ENCODE results near the gene LRP1B.

LRP1B gene

DNA sequence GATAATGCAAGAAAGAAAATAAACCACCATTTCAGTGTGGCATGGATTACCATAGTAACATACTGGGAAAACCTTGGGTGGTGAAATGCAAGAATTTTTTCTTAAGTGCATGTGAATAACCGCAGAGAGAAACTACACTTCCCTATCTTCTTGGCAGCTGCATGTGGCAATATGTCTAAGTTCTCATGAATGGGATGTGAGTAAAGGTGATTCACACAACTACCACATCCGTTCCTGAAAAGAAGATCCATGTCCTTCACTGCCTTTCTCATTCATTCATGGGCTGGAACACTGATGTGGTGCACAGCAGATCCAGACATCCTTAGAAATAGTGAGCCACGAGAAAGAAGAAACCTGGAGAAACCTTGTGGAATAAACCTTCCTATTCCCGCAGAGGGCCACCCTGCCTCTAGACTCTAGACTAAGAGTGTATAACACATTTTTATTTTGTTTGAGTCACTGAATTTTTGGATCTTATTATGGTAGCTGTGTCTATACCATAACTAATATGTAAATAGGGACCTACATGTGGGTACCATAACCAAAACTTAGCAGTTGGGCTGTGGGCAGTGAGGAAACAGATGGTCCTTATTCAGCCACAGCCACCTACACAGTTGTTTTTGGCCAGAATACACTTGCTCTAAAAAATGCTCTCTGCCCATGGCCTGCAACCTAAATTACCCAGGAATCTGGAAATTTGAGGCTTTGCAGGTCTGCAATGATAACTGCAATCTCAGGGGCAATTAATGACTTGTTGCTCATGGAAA lies 573.3 kb downstream of the LRP1B start:
- DNase-seq = no peak

- DNase-seq = no peak
Observed at GRCh38 chr2:141555876-141556470, 574.8 kb downstream of the LRP1B start.

GRCh38 chr2:141554810-141555209 lies 576.0 kb downstream of the LRP1B start:
- no peak for DNase-seq

DNA sequence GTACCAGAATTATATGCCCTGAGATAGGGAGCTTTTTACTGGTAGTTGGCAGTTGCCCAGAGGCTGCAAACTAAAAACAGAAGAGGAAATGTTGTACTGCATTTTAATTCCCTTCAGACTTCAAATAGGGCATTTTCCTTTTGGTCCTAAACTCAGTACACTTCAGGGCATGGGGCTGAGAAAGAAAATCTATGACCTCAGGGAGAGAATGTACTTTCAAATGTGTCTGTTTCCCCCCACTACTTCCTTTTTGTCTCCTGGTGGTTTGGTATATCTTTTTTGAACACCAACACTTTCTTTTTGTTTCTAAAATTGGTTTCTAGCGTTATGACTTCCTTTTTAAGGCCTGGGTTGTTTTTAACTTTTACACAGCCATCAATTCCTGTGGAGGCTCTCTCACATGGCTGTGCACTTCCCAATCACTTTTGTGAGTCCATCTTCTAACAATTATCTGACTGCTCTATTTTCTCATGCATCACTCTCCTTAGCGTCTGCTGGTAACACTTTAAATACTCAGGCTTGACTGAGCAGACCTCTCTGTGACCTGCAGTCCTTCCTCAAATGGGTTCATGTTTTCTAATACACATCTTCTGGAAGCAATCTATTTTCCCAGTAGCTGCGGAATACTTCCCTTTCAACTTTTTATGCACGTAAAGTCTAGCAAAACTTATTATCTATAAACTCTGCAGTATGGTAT lies 596.0 kb downstream of the LRP1B start:
- DNase-seq = no peak

- DNase-seq = no peak
Observed at GRCh38 chr2:141529659-141530058, 601.2 kb downstream of the LRP1B start.

DNA sequence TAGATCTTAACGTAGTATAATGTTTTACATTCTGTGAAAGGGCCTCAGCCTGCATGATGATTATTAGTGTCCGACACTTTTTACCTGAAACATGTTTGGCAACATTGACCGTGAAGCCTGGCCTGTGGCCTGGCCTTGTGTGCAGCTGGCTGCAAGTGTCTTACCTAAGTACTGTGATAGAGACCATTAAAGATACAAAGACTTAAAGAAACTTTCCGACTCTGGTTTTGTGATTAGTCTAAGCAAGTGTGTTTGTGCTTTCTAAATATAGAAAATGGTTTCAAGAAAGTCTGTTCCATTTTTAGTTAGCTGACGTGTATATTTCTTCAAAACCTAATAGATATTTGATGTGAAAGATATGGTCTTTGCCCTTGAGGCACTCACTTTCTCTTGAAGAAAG lies 601.8 kb downstream of the LRP1B start:
- no peak for DNase-seq

DNA sequence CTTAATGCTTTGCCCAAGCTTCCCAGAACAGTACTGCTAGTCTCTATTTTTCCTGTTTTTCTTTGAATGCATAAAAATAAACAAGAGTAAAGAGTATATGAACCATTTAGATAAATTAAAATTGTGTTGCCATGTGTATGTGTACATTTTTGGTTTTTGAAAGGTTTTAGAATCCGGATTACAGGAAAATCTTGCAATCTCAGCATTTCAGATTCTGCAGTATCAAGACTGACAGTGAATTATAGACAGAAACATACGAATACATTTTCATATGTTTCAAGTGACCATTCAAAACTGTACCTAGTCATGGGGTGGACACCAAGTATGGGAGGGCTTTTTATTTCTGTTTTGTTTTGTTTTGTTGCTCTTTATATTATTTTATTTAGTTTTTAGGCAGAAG lies 604.1 kb downstream of the LRP1B start:
- no peak for DNase-seq

DNA sequence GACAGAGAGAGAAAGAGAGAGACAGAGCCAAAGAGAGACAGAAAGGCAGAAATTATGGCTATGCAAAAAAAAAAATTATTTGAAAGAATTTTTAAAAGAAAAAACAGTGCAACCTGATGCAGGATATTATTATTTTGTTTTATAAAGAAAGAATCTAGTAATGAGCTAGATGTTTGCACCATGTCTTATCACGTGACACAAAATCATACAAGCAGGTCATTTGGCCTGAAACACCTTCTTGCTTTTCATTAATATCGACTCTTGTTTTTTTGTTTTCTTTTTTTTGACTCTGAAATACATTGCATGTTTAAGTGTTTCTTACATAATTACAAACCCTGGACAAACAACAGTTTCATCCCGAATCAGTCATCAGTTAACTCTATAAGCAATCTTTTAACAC lies 606.0 kb downstream of the LRP1B start:
- DNase-seq = no peak

DNA sequence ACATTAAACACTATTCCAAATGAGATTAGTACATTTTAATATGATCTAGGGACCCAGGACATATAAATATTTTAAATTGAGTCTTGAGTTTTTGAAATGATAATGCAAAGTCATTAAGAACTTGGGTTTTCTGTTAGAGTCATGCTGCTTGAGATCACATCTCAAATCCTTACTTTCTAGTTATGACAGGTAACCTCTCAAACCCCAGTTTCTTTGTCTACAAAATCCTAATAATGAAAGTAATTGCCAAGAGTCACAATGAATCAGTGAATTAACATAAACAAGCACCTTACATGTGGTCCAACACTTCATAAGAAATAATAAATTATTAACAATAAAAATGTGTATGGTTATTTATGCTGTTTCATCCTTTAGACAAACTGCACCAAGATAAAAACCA lies 607.6 kb downstream of the LRP1B start:
- no peak for DNase-seq

GRCh38 chr2:141522702-141523101 lies 608.1 kb downstream of the LRP1B start:
- DNase-seq = no peak

- no peak for DNase-seq
Observed at GRCh38 chr2:141522048-141522447, 608.8 kb downstream of the LRP1B start.

DNA sequence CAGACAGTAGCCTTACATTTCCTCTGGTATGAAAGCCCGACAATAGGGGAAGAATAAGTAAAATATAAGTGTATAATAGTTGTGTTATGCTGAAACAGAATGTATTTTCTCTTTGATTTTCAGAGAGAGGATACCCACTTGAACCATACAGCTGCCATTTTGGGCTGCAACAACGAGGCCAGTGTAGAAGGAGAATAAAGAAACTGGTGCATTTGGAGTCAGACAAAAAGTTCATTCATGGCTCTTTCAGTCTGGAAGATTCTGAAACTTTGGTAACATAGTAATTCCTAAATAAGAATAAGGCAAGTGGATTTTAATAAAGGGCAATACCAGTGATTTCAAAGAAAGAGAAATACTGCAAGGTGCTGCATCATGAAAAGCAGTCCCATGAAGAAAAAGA lies 610.9 kb downstream of the LRP1B start:
- DNase-seq = no peak

DNA sequence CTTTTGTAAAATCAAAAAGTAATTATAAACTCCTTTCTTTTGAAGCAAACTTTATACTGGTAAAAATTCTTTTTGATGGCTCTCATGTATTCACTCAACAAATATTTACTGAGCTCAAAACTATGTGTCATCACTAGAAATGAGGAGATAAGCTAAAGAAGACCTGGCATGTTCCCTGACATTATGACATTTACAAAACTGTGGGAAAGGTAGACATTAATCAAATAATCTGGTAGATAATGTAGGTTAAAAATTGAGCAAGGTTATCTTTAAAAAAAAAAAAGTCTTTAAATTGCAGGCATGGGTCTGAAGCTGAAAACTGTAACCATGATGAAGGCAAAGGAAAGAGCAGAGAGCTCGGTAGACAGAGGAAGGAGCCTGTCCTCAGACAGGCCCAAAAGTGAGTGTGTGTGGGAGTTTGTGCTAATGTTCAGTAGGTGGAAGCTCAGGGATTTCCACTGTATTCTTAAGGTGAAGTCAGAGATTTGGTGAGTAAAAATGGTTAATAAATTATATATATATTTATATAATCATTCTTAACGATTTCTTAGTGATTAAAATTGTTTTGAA lies 612.9 kb downstream of the LRP1B start:
- DNase-seq = no peak

- DNase-seq = no peak
Observed at GRCh38 chr2:141517180-141517851, 613.5 kb downstream of the LRP1B start.

DNA sequence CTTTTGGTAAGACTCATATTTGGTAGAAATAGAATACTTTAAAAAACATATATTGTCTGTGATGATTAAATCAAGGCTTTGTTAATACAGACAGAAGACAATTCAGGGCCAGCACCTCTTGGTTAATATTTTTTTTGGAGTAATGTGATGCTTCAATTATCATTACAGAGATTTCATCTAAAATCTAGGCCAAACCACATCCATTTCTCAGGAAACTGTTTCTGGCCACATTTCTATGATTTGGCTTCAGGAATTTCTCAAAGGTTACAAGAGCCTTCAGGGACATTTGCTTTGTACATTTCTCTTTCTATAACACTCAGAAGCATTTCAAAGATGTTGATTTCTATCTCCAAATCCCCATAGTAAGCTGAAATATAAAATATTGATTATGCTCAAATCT lies 614.9 kb downstream of the LRP1B start:
- DNase-seq = no peak

- no peak for DNase-seq
Observed at GRCh38 chr2:141513853-141514252, 617.0 kb downstream of the LRP1B start.

- DNase-seq = no peak
Observed at GRCh38 chr2:141508806-141509595, 621.8 kb downstream of the LRP1B start.

GRCh38 chr2:141508086-141508752 lies 622.6 kb downstream of the LRP1B start:
- DNase-seq = no peak

DNA sequence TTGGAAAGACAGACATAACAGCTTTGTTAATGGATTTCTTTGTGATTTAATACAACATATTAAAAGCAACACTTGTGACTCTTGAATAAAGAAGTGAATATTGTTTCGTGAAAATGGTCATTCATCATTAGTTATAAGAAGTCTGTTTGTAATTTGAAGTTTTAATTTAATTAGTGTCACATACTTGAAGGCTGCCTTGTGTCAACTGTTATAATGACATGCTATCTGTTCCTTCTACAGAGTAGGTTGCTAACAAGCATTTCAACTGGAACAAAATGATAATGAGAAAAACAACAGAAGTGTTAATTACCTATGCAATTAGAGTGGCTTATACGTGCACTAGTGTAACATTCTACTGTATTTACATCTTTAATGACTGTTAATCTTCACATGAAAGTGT lies 624.7 kb downstream of the LRP1B start:
- DNase-seq = no peak

DNA sequence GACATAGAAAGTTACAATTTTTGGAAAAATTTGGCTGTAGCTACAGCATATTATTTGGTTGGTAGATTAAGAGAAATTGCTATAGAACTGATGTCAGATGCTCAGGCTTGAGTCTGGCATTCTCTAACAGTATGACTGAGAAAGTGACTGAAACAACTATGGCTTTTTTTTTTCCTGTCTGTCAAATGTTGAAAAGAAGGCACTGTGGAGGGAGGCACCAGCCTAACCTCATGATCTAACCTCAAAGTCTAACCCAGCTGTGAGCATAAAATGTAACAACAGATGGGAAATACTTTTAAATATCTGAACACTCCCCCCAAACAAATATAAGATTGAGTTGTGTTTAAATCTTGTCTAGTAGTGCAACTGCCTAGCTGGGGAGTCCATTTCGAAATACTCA lies 629.1 kb downstream of the LRP1B start:
- DNase-seq = no peak

DNA sequence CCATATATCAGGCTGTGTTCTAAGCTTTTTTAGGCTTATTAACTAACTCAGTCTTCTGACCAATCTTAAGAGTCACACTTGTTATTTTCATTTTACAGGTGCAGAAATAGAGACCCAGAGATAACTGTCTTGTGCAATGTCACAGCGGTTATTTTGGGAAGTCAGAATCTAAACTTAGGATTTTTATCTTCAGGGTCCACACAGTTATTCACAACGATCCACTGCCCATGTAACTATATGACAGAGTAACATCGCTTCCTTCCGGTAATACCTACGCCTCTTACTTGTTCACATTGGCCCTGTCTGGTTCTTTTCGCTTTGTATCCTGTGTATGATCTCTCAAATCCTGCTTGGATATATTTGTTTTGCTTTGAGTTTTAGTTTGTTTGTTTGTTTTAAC lies 631.7 kb downstream of the LRP1B start:
- DNase-seq = no peak

- DNase-seq = no peak
Observed at GRCh38 chr2:141498561-141498960, 632.3 kb downstream of the LRP1B start.

All from left hindlimb (tissue), 1 donor.